ENCODE measurements around the gene OTX1. TPM values are rescaled to one million over a fixed set of nuclear protein-coding genes. Genes with fewer than 3 reads are reported as not detected.

Gene OTX1
- total RNA-seq, 2 donors from 2014 or later = not detected

DNA sequence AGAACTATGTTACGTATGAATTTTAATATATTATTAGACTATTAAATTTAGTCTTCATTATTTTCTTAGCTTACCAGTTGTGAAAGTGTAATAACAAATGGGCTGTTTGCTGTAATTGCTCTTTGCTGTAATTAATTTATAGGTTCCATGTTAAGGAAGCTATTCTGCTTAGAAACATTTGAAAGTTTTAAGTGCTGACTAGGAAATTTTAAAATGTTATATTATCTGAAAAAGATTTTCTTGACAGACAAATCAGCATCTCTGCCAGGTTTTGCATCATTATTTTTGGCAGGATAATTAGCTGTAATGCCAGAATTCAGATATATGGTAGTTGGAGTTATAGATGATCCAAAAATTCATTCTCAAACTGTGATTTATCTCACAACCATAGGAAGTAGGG lies 42.2 kb downstream of the OTX1 start:
- intact Hi-C loops (cut with DNase I) = no loop called here

GRCh38 chr2:63093502-63093901 lies 42.9 kb downstream of the OTX1 start:
- DNase-seq (ENCODE audit: low spot score) = no peak
- intact Hi-C loops (cut with DNase I) = no loop called here

More for the DNA sequence above, 42.2 kb downstream of the OTX1 start:
- DNase-seq (ENCODE audit: low spot score) = no peak

- DNase-seq (ENCODE audit: low spot score) = no peak
- intact Hi-C loops (cut with DNase I) = no loop called here
Observed at GRCh38 chr2:63096491-63096890, 45.9 kb downstream of the OTX1 start.

DNA sequence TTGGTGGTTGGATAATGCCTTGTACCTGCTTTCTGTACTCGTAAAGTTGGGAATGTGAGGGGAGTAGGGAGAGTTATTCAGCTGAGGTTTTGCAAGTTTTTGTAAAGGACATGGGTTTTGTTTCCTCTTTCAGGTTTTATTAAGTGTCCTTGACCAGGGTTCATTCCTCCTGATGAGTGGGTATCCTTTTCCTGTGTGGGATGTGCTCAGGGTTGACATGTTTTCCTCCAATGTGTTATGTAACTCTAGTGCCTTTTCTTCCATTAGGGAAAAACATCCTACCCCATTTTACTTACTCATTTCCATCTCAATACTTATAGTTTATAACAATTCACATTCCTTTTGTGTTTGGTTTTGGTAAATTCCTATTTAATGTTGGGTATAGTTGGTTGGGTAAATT lies 48.4 kb downstream of the OTX1 start:
- intact Hi-C loops (cut with DNase I) = no loop called here

GRCh38 chr2:63101954-63102353 lies 51.3 kb downstream of the OTX1 start:
- intact Hi-C loops (cut with DNase I) = no loop called here
- DNase-seq (ENCODE audit: low spot score) = no peak

More for the DNA sequence above, 48.4 kb downstream of the OTX1 start:
- no peak for DNase-seq (ENCODE audit: low spot score)

GRCh38 chr2:63104482-63104881 lies 53.9 kb downstream of the OTX1 start:
- intact Hi-C loops (cut with DNase I) = no loop called here

More at GRCh38 chr2:63104482-63104881, 53.9 kb downstream of the OTX1 start:
- no peak for DNase-seq (ENCODE audit: low spot score)

All from posterior vena cava (tissue), 2 donors.